CD4-positive, alpha-beta T cell treated with Interleukin-21 for 1 hour (primary cell): ENCODE results near the gene TSNAXIP1.
"Not testable (repeated sequence)": the region's sequence is repeated elsewhere in the genome, so short reads cannot be mapped to it uniquely, and the experiment has no call there.

Experiments used
- DNase-seq: peaks from one replicate; pipeline ENCODE4 v3.0.0-alpha.2; 2020

The TSNAXIP1 gene

GRCh38 chr16:67834242-67834614 lies 27.5 kb downstream of the TSNAXIP1 start:
- DNase-seq, result no peak

- not testable (repeated sequence) for DNase-seq
Measured at GRCh38 chr16:67837190-67837589, 30.5 kb downstream of the TSNAXIP1 start.

GRCh38 chr16:67837811-67838210 lies 31.1 kb downstream of the TSNAXIP1 start:
- no peak for DNase-seq

GRCh38 chr16:67841198-67841815 lies 34.6 kb downstream of the TSNAXIP1 start:
- no peak for DNase-seq

GRCh38 chr16:67841816-67842508 lies 35.3 kb downstream of the TSNAXIP1 start, which contains the start of gene THAP11:
Gene THAP11, plus strand, starts transcription at chr16:67842320. Its CDS starts 235 bp downstream, at chr16:67842555.
- DNase-seq, result peak; percentile 96

GRCh38 chr16:67842509-67843342 lies 36.0 kb downstream of the TSNAXIP1 start:
- peak; percentile 72 for DNase-seq

GRCh38 chr16:67843343-67843765 lies 36.7 kb downstream of the TSNAXIP1 start:
- no peak for DNase-seq

GRCh38 chr16:67844497-67844896 lies 37.8 kb downstream of the TSNAXIP1 start:
- no peak for DNase-seq

GRCh38 chr16:67845291-67846062 lies 38.8 kb downstream of the TSNAXIP1 start:
- DNase-seq, result no peak

GRCh38 chr16:67846063-67846319 lies 39.3 kb downstream of the TSNAXIP1 start:
- DNase-seq, result no peak

GRCh38 chr16:67846320-67847063 lies 39.8 kb downstream of the TSNAXIP1 start, which contains the start of gene NUTF2:
Gene NUTF2, plus strand, starts transcription at chr16:67846933. Its CDS starts 18,198 bp downstream, at chr16:67865131.
- DNase-seq, result peak; percentile 96

- DNase-seq, result no peak
Measured at GRCh38 chr16:67847064-67847861, 40.6 kb downstream of the TSNAXIP1 start, which contains the start of gene CENPT. Gene CENPT, minus strand, starts transcription at chr16:67847693. Its CDS starts 13,834 bp downstream, at chr16:67833859.

- no peak for DNase-seq
Measured at GRCh38 chr16:67848118-67848517, 41.4 kb downstream of the TSNAXIP1 start.

GRCh38 chr16:67853670-67854069 lies 47.0 kb downstream of the TSNAXIP1 start:
- no peak for DNase-seq

GRCh38 chr16:67855789-67856188 lies 49.1 kb downstream of the TSNAXIP1 start:
- DNase-seq, result no peak

GRCh38 chr16:67856927-67857546 lies 50.3 kb downstream of the TSNAXIP1 start:
- no peak for DNase-seq

- peak; percentile 37 for DNase-seq
Measured at GRCh38 chr16:67857547-67858233, 51.0 kb downstream of the TSNAXIP1 start.

GRCh38 chr16:67858500-67858899 lies 51.8 kb downstream of the TSNAXIP1 start:
- no peak for DNase-seq

GRCh38 chr16:67860589-67861398 lies 54.1 kb downstream of the TSNAXIP1 start:
- DNase-seq, result no peak
